GM12878 (cell line): Measurements from ENCODE around the gene CCDC198.

Experiments used
- NR2F1 ChIP-seq: fragments of 450-650 bp; conservative IDR thresholded peaks from 2 replicates; pipeline ENCODE4 v1.6.1; 2017; ENCODE audit warnings: mild to moderate bottlenecking
- POLR2AphosphoS2 ChIP-seq: IDR thresholded peaks from 2 replicates; pipeline ENCODE4 v1.6.1; 2011; ENCODE audit warnings: low read depth, mild to moderate bottlenecking, low read length, improper control_type of control experiment, moderate library complexity
- SMARCA5 ChIP-seq: fragments of 450-650 bp; IDR thresholded peaks from 2 replicates; pipeline ENCODE4 v1.6.1; 2017; ENCODE audit warnings: mild to moderate bottlenecking
- TARDBP ChIP-seq: IDR thresholded peaks from 2 replicates; pipeline ENCODE4 v1.6.1; 2016; ENCODE audit warnings: borderline replicate concordance
- TBL1XR1 ChIP-seq: IDR thresholded peaks from 2 replicates; pipeline ENCODE4 v1.6.1; 2012; ENCODE audit warnings: low read depth, low read length, improper control_type of control experiment

GRCh38 chr14:57487771-57488170 lies 5.9 kb downstream of the CCDC198 start:
- TF ChIP-seq TBL1XR1 (no peak), NR2F1 (no peak), POLR2AphosphoS2 (no peak), SMARCA5 (no peak), TARDBP (no peak)
